Liver (tissue), 9 donors: ENCODE results near the gene TRAF7. TPM values are rescaled to one million over a fixed set of nuclear protein-coding genes. Genes with fewer than 3 reads are reported as not detected.

Experiments used
- DNase-seq: peaks from one replicate; pipeline ENCODE4 v3.0.0-alpha.2; 2017; ENCODE audit warnings: low spot score
- H3K27ac ChIP-seq, 2 donors: one replicate each; pipeline ENCODE4 v1.7.0; 2013; ENCODE audit warnings: inconsistent platforms in 2 of 2, low read length in 2 of 2, control low read depth in 1 of 2, low read depth in 1 of 2, mild to moderate bottlenecking in 1 of 2
- H3K27me3 ChIP-seq, 4 donors: one replicate each; pipeline versions ENCODE4 v1.6.1 to v1.7.0; 2013; ENCODE audit warnings: low read length in 3 of 4, inconsistent platforms in 1 of 4, mild to moderate bottlenecking in 1 of 4, moderate library complexity in 1 of 4; ENCODE audit not compliant: control insufficient read depth in 4 of 4, insufficient read depth in 4 of 4
- H3K36me3 ChIP-seq, 4 donors: one replicate each; pipeline versions ENCODE4 v1.6.1 to v1.7.0; 2013; ENCODE audit warnings: low read length in 3 of 4, mild to moderate bottlenecking in 3 of 4, low read depth in 1 of 4, moderate library complexity in 1 of 4; ENCODE audit not compliant: control insufficient read depth in 4 of 4, insufficient read depth in 3 of 4
- H3K4me1 ChIP-seq, 4 donors: one replicate each; pipeline versions ENCODE4 v1.6.1 to v1.7.0; 2013; ENCODE audit warnings: low read length in 3 of 4, mild to moderate bottlenecking in 3 of 4, moderate library complexity in 1 of 4; ENCODE audit not compliant: control insufficient read depth in 4 of 4, insufficient read depth in 4 of 4
- H3K4me3 ChIP-seq, 3 donors: one replicate each; pipeline versions ENCODE4 v1.6.1 to v1.7.0; 2013; ENCODE audit warnings: low read length in 3 of 3, control low read depth in 1 of 3, low read depth in 1 of 3, mild to moderate bottlenecking in 1 of 3
- H3K9ac ChIP-seq, 2 donors: one replicate each; pipeline ENCODE4 v1.7.0; 2013; ENCODE audit warnings: low read length in 2 of 2, mild to moderate bottlenecking in 2 of 2, moderate library complexity in 2 of 2, control low read depth in 1 of 2, low read depth in 1 of 2
- H3K9me3 ChIP-seq, 4 donors: one replicate each; pipeline versions ENCODE4 v1.6.1 to v1.7.0; 2013; ENCODE audit warnings: low read length in 3 of 4; ENCODE audit not compliant: control insufficient read depth in 4 of 4
- ATF3 ChIP-seq: IDR thresholded peaks from 2 replicates; pipeline ENCODE4 v1.6.1; 2016; ENCODE audit warnings: antibody characterized with exemption
- CTCF ChIP-seq: fragments of 150-350 bp; IDR thresholded peaks from 2 replicates; pipeline ENCODE4 v1.5.1; 2017; ENCODE audit warnings: improper control_type of control experiment, low read depth, low read length; ENCODE audit not compliant: missing input control
- EGR1 ChIP-seq, 2 donors: IDR thresholded peaks; 2 replicates each; pipeline ENCODE4 v1.6.1; 2016 to 2018; ENCODE audit warnings: antibody characterized with exemption in 2 of 2, low read depth in 2 of 2
- FOXA1 ChIP-seq: IDR thresholded peaks from 2 replicates; pipeline ENCODE4 v1.6.1; 2016; ENCODE audit warnings: antibody characterized with exemption
- GABPA ChIP-seq, 2 donors: IDR thresholded peaks in 1 of 2; conservative IDR thresholded peaks in 1 of 2; 2 replicates each; pipeline ENCODE4 v1.6.1; 2016; ENCODE audit warnings: antibody characterized with exemption in 2 of 2, mild to moderate bottlenecking in 1 of 2, moderate library complexity in 1 of 2
- HNF4A ChIP-seq, 2 donors: conservative IDR thresholded peaks; 2 replicates each; pipeline ENCODE4 v1.6.1; 2016; ENCODE audit warnings: antibody characterized with exemption in 2 of 2, mild to moderate bottlenecking in 2 of 2
- HNF4G ChIP-seq: IDR thresholded peaks from 2 replicates; pipeline ENCODE4 v1.6.1; 2016; ENCODE audit warnings: antibody characterized with exemption
- JUND ChIP-seq, 2 donors: IDR thresholded peaks; 2 replicates each; pipeline ENCODE4 v1.6.1; 2016; ENCODE audit warnings: antibody characterized with exemption in 2 of 2
- RAD21 ChIP-seq, 2 donors: IDR thresholded peaks; 2 replicates each; pipeline ENCODE4 v1.6.1; 2016; ENCODE audit warnings: antibody characterized with exemption in 2 of 2, mild to moderate bottlenecking in 2 of 2
- REST ChIP-seq: IDR thresholded peaks from 2 replicates; pipeline ENCODE4 v1.6.1; 2016; ENCODE audit warnings: antibody characterized with exemption, mild to moderate bottlenecking
- RXRA ChIP-seq, 2 donors: IDR thresholded peaks; 2 replicates each; pipeline ENCODE4 v1.6.1; 2017 to 2018; ENCODE audit warnings: antibody characterized with exemption in 2 of 2, mild to moderate bottlenecking in 1 of 2
- TAF1 ChIP-seq: conservative IDR thresholded peaks from 2 replicates; pipeline ENCODE4 v1.6.1; 2016; ENCODE audit warnings: antibody characterized with exemption, mild to moderate bottlenecking
- YY1 ChIP-seq: IDR thresholded peaks from 2 replicates; pipeline ENCODE4 v1.6.1; 2016; ENCODE audit warnings: antibody characterized with exemption, mild to moderate bottlenecking
- WGBS: extraction: QIAGEN DNeasy Blood & Tissue Kit; methylation state at CpG from one replicate; pipeline ENCODE4 v1.1.7; 2013; 5-methylcytosine and 5-hydroxymethylcytosine counted together
- polyA plus RNA-seq, 2 donors: library from polyadenylated mRNA; stranded (reverse) in 1 of 2; unstranded in 1 of 2; fragments of 200-250 nt in 1 of 2; fragments of >200 nt in 1 of 2; fragmentation: Nextera tagmentation in 1 of 2; extraction: Ambion mirVana in 1 of 2; gene quantifications; one replicate each; pipeline versions ENCODE4 v1.2.1 to v1.2.3, GENCODE V29; 2013 to 2015
- total RNA-seq, 2 donors: library from RNA; depleted of rRNA; stranded (reverse); fragments of >200 nt; gene quantifications; one replicate each; pipeline ENCODE4 v1.2.3, GENCODE V29; 2014
- TF ChIP-seq, protein P1 (sequence below): IDR thresholded peaks from 2 replicates; pipeline ENCODE4 v1.6.1; 2016; ENCODE audit warnings: antibody characterized with exemption
- donor health status: healthy.
- donor health status: healthy.
- donor health status: healthy.
- donor health status: healthy.
- donor health status: healthy.

Gene TRAF7
- total and polyA plus RNA-seq, 4 donors, result 14.7 to 36.6 (median 34.0) TPM

- no peak for TF ChIP-seq REST
Measured at GRCh38 chr16:2206420-2206779, 50.8 kb downstream of the TRAF7 start (continued).

DNA sequence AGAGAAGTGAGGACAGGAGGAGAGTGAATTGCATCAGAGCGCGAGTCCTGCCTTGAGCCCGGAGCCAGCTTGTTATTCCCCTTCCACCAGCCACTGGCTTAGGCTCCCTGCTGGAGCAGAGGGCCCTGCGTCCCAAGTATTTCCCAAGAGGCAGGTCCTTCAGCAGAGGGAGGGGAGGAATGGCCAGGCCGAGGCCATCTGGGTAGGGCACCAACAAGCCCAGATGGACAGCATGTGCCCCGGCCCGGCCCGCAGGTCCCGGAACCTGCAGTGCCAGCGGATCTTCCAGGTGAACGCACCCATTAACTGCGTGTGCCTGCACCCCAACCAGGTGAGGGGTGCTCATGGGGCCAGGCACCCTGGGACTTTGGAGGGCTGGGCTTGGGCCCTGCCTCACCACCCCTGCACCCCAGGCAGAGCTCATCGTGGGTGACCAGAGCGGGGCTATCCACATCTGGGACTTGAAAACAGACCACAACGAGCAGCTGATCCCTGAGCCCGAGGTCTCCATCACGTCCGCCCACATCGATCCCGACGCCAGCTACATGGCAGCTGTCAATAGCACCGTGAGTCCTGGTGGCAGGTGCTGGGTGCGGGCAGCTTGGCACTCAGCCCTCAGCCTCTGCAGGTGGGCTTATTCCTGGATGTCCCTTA, 51.3 kb downstream of the TRAF7 start:
- no peak overlapping the region for H3K4me3 ChIP-seq
- H3K9ac ChIP-seq, result no peak overlapping the region
- H3K27ac ChIP-seq, result no peak overlapping the region
- no peak for DNase-seq
- WGBS, result 95% methylated on average over 23 of the region's 23 CpGs
- H3K36me3 ChIP-seq, result peaks cover 0 to 21% (median 6%) of the 10 kb centered on the region in 4 donors
- H3K27me3 ChIP-seq, result no peaks in the 10 kb centered on the region
- H3K4me1 ChIP-seq, result peaks cover 4 to 19% (median 10%) of the 10 kb centered on the region in 4 donors
- H3K9me3 ChIP-seq, result no peaks in the 10 kb centered on the region
- TF ChIP-seq HNF4G, result no peak

- 93% methylated on average over 9 of the region's 9 CpGs for WGBS
- no peak overlapping the region for H3K4me3 ChIP-seq
- H3K27me3 ChIP-seq, result no peaks in the 10 kb centered on the region
- no peak overlapping the region for H3K9ac ChIP-seq
- no peak for DNase-seq
- no peaks in the 10 kb centered on the region for H3K9me3 ChIP-seq
- no peak overlapping the region for H3K27ac ChIP-seq
- H3K4me1 ChIP-seq, result peaks cover 5 to 29% (median 16%) of the 10 kb centered on the region in 4 donors
- peaks cover 0 to 24% (median 6%) of the 10 kb centered on the region in 4 donors for H3K36me3 ChIP-seq
- TF ChIP-seq TAF1, result no peak
Measured at GRCh38 chr16:2207872-2208271, 52.3 kb downstream of the TRAF7 start.

DNA sequence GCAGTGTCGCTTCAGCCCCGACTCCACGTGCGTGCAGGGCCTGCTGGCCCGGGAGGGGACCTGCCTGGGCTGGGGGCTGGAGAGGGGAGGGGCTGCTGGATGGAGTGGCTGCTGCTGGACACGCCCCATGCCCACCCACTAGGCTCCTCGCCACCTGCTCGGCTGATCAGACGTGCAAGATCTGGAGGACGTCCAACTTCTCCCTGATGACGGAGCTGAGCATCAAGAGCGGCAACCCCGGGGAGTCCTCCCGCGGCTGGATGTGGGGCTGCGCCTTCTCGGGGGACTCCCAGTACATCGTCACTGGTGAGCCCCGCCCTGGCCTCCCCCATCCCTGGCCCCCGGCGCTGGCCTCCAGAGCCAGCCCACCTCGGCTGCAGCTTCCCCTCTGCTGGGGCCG, 52.7 kb downstream of the TRAF7 start:
- Histone ChIP-seq H3K4me1 (peaks cover 8 to 33% (median 20%) of the 10 kb centered on the region in 4 donors), H3K27me3 (no peaks in the 10 kb centered on the region), H3K4me3 (no peak overlapping the region), H3K9ac (no peak overlapping the region), H3K36me3 (peaks cover 0 to 24% (median 6%) of the 10 kb centered on the region in 4 donors), H3K9me3 (no peaks in the 10 kb centered on the region), H3K27ac (no peak overlapping the region)
- 92% methylated on average over 23 of the region's 23 CpGs for WGBS
- DNase-seq, result no peak
- TF ChIP-seq HNF4G (no peak), GABPA (IDR thresholded peaks at IDR 0.05 in 1 of 2, conservative IDR thresholded peaks at IDR 0.05 in 1 of 2) (no peak), FOXA1 (no peak), EGR1 (IDR thresholded peaks at IDR 0.05; ENCODE audit: low read depth in 2 of 2) (no peak), HNF4A (conservative IDR thresholded peaks at IDR 0.05) (no peak), REST (no peak), RAD21 (IDR thresholded peaks at IDR 0.05) (no peak), ATF3 (no peak), CTCF (no peak), TAF1 (no peak), RXRA (IDR thresholded peaks at IDR 0.05) (no peak), YY1 (no peak), JUND (IDR thresholded peaks at IDR 0.05) (no peak)
- TF ChIP-seq, protein P1, sequence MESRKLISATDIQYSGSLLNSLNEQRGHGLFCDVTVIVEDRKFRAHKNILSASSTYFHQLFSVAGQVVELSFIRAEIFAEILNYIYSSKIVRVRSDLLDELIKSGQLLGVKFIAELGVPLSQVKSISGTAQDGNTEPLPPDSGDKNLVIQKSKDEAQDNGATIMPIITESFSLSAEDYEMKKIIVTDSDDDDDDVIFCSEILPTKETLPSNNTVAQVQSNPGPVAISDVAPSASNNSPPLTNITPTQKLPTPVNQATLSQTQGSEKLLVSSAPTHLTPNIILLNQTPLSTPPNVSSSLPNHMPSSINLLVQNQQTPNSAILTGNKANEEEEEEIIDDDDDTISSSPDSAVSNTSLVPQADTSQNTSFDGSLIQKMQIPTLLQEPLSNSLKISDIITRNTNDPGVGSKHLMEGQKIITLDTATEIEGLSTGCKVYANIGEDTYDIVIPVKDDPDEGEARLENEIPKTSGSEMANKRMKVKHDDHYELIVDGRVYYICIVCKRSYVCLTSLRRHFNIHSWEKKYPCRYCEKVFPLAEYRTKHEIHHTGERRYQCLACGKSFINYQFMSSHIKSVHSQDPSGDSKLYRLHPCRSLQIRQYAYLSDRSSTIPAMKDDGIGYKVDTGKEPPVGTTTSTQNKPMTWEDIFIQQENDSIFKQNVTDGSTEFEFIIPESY, result no peak
